KOPT-K1 (cell line): Measurements from ENCODE around the gene RNF213.

Source experiments
- H3K27ac ChIP-seq: fragments of 200-600 bp; sonication (generic); 2 replicates; pipeline ENCODE4 v1.5.1; 2016; ENCODE audit warnings: antibody characterized with exemption, mild to moderate bottlenecking, low read depth, low read length; ENCODE audit not compliant: poor library complexity, severe bottlenecking
- H3K36me3 ChIP-seq: fragments of 200-600 bp; sonication (generic); 2 replicates; pipeline ENCODE4 v1.5.1; 2017; ENCODE audit warnings: antibody characterized with exemption, mild to moderate bottlenecking, low read length, moderate library complexity; ENCODE audit not compliant: insufficient read depth
- H3K9me3 ChIP-seq: fragments of 200-600 bp; sonication (generic); 2 replicates; pipeline ENCODE4 v1.5.1; 2017; ENCODE audit warnings: antibody characterized with exemption, low read length, mild to moderate bottlenecking; ENCODE audit not compliant: insufficient read depth, poor library complexity, severe bottlenecking

The RNF213 gene

GRCh38 chr17:80359422-80360110 lies 98.9 kb downstream of the RNF213 start:
- no peak overlapping the region for H3K27ac ChIP-seq
- H3K9me3 ChIP-seq: peaks cover 14% of the 10 kb centered on the region
- peaks cover 100% of the 10 kb centered on the region for H3K36me3 ChIP-seq

GRCh38 chr17:80360396-80360795 lies 99.7 kb downstream of the RNF213 start:
- H3K27ac ChIP-seq: no peak overlapping the region
- H3K36me3 ChIP-seq: peaks cover 100% of the 10 kb centered on the region
- H3K9me3 ChIP-seq: peaks cover 14% of the 10 kb centered on the region

- Histone ChIP-seq H3K27ac (no peak overlapping the region), H3K36me3 (peaks cover 100% of the 10 kb centered on the region), H3K9me3 (peaks cover 14% of the 10 kb centered on the region)
Observed at GRCh38 chr17:80361495-80362220, 101.0 kb downstream of the RNF213 start.

GRCh38 chr17:80362428-80363119 lies 101.9 kb downstream of the RNF213 start:
- Histone ChIP-seq H3K9me3 (peaks cover 14% of the 10 kb centered on the region), H3K36me3 (peaks cover 100% of the 10 kb centered on the region), H3K27ac (no peak overlapping the region)

GRCh38 chr17:80363120-80363515 lies 102.5 kb downstream of the RNF213 start:
- peaks cover 100% of the 10 kb centered on the region for H3K36me3 ChIP-seq
- H3K9me3 ChIP-seq: peaks cover 14% of the 10 kb centered on the region
- no peak overlapping the region for H3K27ac ChIP-seq

GRCh38 chr17:80363518-80364090 lies 103.0 kb downstream of the RNF213 start:
- peaks cover 100% of the 10 kb centered on the region for H3K36me3 ChIP-seq
- H3K9me3 ChIP-seq: peaks cover 14% of the 10 kb centered on the region
- H3K27ac ChIP-seq: no peak overlapping the region

GRCh38 chr17:80364091-80364691 lies 103.5 kb downstream of the RNF213 start:
- H3K27ac ChIP-seq: no peak overlapping the region
- peaks cover 14% of the 10 kb centered on the region for H3K9me3 ChIP-seq
- H3K36me3 ChIP-seq: peaks cover 100% of the 10 kb centered on the region

GRCh38 chr17:80365001-80365965 lies 104.6 kb downstream of the RNF213 start:
- Histone ChIP-seq H3K36me3 (peaks cover 100% of the 10 kb centered on the region), H3K27ac (no peak overlapping the region), H3K9me3 (peaks cover 12% of the 10 kb centered on the region)

- H3K27ac ChIP-seq: no peak overlapping the region
Observed at GRCh38 chr17:80365983-80366382, 105.3 kb downstream of the RNF213 start.

GRCh38 chr17:80367503-80367902 lies 106.9 kb downstream of the RNF213 start:
- Histone ChIP-seq H3K27ac (no peak overlapping the region), H3K9me3 (no peaks in the 10 kb centered on the region), H3K36me3 (peaks cover 100% of the 10 kb centered on the region)

More at GRCh38 chr17:80365983-80366382, 105.3 kb downstream of the RNF213 start:
- Histone ChIP-seq H3K9me3 (peaks cover 5% of the 10 kb centered on the region), H3K36me3 (peaks cover 100% of the 10 kb centered on the region)

- Histone ChIP-seq H3K9me3 (no peaks in the 10 kb centered on the region), H3K27ac (no peak overlapping the region), H3K36me3 (peaks cover 100% of the 10 kb centered on the region)
Observed at GRCh38 chr17:80371196-80371595, 110.5 kb downstream of the RNF213 start.

- H3K27ac ChIP-seq: no peak overlapping the region
- peaks cover 100% of the 10 kb centered on the region for H3K36me3 ChIP-seq
- no peaks in the 10 kb centered on the region for H3K9me3 ChIP-seq
Observed at GRCh38 chr17:80372456-80372855, 111.8 kb downstream of the RNF213 start.

- H3K36me3 ChIP-seq: peaks cover 100% of the 10 kb centered on the region
- H3K27ac ChIP-seq: no peak overlapping the region
- H3K9me3 ChIP-seq: no peaks in the 10 kb centered on the region
Observed at GRCh38 chr17:80372922-80373570, 112.4 kb downstream of the RNF213 start.
